ENCODE data around the gene GPR146. TPM values are rescaled to one million over a fixed set of nuclear protein-coding genes. Genes with fewer than 3 reads are reported as not detected.

GPR146 gene
- total and polyA plus RNA-seq, 2 of the 8 experiments (the other 6 are each of a cell fraction or from before 2014, with no cell fraction given) = 1.8 to 2.7 TPM

- TF ChIP-seq FOSL1 (IDR thresholded peaks at IDR 0.05; ENCODE audit: insufficient read depth, low read depth, low read length) (no peak), CHD2 (IDR thresholded peaks at IDR 0.05; ENCODE audit: low read length) (no peak), TCF12 (IDR thresholded peaks at IDR 0.05; ENCODE audit: low read depth, low read length) (no peak), NRF1 (IDR thresholded peaks at IDR 0.05; ENCODE audit: low read depth, low read length) (no peak), BRCA1 (IDR thresholded peaks at IDR 0.05; ENCODE audit: low read depth, low read length) (no peak)
Measured at GRCh38 chr7:1052031-1052818, 7.9 kb downstream of the GPR146 start (continued).

Measured in H1 (cell line).